GM18858 (cell line): ENCODE results near the gene PVR.
"Not testable (repeated sequence)": the region's sequence is repeated elsewhere in the genome, so short reads cannot be mapped to it uniquely, and the experiment has no call there.

Experiments used
- ATAC-seq: cut with Tn5 transposase; IDR thresholded peaks from one replicate; pipeline ENCODE4 v1.9.1; 2021; ENCODE audit not compliant: unreplicated experiment

PVR gene

GRCh38 chr19:44643605-44644401 is at the start of gene PVR:
Gene PVR, plus strand, starts transcription at chr19:44643910. Its CDS starts 187 bp downstream, at chr19:44644097.
- ATAC-seq: no peak

- ATAC-seq: no peak
These were observed 47.1 kb upstream of the PVR start for GRCh38 chr19:44596428-44597130.

GRCh38 chr19:44597131-44597491 is 46.6 kb upstream of the PVR start:
- no peak for ATAC-seq

GRCh38 chr19:44598355-44598754 is 45.4 kb upstream of the PVR start:
- no peak for ATAC-seq

GRCh38 chr19:44598880-44599279 is 44.8 kb upstream of the PVR start:
- no peak for ATAC-seq

GRCh38 chr19:44600466-44600865 is 43.2 kb upstream of the PVR start:
- ATAC-seq: no peak

- no peak for ATAC-seq
These were observed 41.6 kb upstream of the PVR start for GRCh38 chr19:44602081-44602480.

- ATAC-seq: no peak
These were observed 40.3 kb upstream of the PVR start for GRCh38 chr19:44603201-44603945.

- no peak for ATAC-seq
These were observed 39.5 kb upstream of the PVR start for GRCh38 chr19:44604241-44604640.

GRCh38 chr19:44605547-44605946 is 38.2 kb upstream of the PVR start:
- ATAC-seq: no peak

- ATAC-seq: no peak
These were observed 36.7 kb upstream of the PVR start for GRCh38 chr19:44607049-44607448.

- ATAC-seq: no peak
These were observed 35.8 kb upstream of the PVR start for GRCh38 chr19:44607917-44608316.

GRCh38 chr19:44608391-44608821 is 35.3 kb upstream of the PVR start:
- no peak for ATAC-seq

- ATAC-seq: no peak
These were observed 34.5 kb upstream of the PVR start for GRCh38 chr19:44609219-44609618.

- not testable (repeated sequence) for ATAC-seq
These were observed 33.2 kb upstream of the PVR start for GRCh38 chr19:44610497-44610896.

- ATAC-seq: no peak
These were observed 31.9 kb upstream of the PVR start for GRCh38 chr19:44611812-44612295.

- no peak for ATAC-seq
These were observed 30.2 kb upstream of the PVR start, which contains the start of gene IGSF23 for GRCh38 chr19:44613295-44614178. Gene IGSF23, plus strand, starts transcription at chr19:44613563. Its CDS starts 83 bp downstream, at chr19:44613646.

GRCh38 chr19:44614313-44614712 is 29.4 kb upstream of the PVR start:
- no peak for ATAC-seq

GRCh38 chr19:44615863-44616247 is 27.9 kb upstream of the PVR start:
- no peak for ATAC-seq

GRCh38 chr19:44617110-44617880 is 26.4 kb upstream of the PVR start:
- ATAC-seq: no peak
